Uterus (tissue), 2 donors: ENCODE results near the gene SPATA3.

Source experiments
- CTCF ChIP-seq, 4 experiments: fragments of 200-600 bp in 2 of 4; fragments of 450-650 bp in 2 of 4; sonication (generic) in 2 of 4; IDR thresholded peaks; one replicate each; pipeline ENCODE4 v1.5.1; 2016 to 2019; ENCODE audit warnings: antibody characterized with exemption in 4 of 4, mild to moderate bottlenecking in 2 of 4, moderate library complexity in 1 of 4
- POLR2A ChIP-seq, 2 donors: fragments of 450-650 bp; IDR thresholded peaks; one replicate each; pipeline ENCODE4 v1.6.1; 2016; ENCODE audit warnings: antibody characterized with exemption in 2 of 2, mild to moderate bottlenecking in 1 of 2, moderate library complexity in 1 of 2

- TF ChIP-seq CTCF (IDR thresholded peaks at IDR 0.05) (no peak), POLR2A (IDR thresholded peaks at IDR 0.05) (no peak)
Observed at GRCh38 chr2:230960026-230960425, 35.9 kb upstream of the SPATA3 start.
